Fibroblast of skin of right biceps (primary cell): ENCODE results near the gene GATD1.

Experiments
- DNase-seq: peaks from one replicate; pipeline ENCODE4 v3.0.0-alpha.2; 2013

The GATD1 gene

DNA sequence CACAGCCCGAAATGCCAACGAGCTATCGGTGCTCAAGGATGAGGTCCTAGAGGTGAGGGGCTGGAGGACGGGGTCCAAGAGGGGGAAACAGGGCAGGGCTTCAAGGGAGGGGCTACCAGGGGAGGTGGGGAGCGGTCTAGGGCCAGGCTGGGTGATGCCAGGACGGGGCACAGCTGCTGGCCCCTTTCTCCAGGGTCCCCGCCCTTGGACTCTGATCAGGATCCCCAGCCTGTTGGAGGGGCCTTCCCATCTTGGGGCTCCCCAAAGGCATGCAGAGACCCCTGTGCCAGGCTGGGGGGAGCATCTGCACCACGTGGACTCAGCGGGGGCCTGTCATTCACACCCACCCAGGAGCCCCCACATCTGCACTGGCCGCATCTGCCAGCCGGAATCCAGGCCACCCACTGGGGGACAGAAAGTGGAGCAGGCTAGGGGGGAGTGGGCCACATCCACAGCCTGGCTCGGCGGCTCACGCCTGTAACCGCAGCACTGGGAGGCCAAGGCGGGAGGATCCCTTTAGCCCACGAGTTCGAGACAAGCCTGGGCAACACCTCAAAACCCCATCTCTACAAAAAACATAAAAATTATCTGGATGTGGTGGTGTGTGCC, 52.4 kb downstream of the GATD1 start:
- no peak for DNase-seq

DNA sequence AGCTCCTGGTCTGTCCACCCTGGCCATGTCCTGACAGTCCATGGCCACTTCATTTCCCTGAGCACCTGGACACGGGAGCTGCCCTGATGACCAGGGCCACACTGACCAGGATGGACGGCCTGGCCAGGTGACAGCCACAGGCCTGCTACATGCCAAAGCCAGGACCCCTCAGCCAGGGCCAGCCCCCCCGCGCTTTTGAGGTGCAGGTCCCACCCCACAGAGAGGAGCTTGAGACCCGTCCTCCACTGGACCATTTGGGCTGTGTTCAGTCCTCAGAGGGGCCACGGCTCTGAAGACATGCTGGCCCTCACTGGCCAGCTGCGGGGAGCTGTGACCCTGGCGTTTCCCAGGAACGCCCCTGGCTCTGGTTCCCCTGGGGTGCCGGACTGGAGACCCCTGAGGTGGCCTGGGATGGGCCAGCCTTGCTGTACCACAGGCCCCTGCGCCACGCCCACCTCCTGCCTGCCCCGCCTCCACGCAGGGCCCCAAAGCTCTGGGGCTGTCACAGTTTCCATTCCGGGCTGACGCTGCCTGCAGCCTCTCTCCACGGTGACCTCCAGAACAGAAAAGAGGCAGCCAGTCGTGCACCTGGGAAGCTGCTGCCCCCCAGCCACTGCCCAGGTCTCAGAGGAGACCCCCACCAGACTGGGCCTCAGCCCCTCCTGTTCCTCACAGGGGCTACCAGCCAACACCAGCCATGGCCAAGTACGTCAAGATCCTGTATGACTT, 53.1 kb downstream of the GATD1 start:
- DNase-seq = no peak

DNA sequence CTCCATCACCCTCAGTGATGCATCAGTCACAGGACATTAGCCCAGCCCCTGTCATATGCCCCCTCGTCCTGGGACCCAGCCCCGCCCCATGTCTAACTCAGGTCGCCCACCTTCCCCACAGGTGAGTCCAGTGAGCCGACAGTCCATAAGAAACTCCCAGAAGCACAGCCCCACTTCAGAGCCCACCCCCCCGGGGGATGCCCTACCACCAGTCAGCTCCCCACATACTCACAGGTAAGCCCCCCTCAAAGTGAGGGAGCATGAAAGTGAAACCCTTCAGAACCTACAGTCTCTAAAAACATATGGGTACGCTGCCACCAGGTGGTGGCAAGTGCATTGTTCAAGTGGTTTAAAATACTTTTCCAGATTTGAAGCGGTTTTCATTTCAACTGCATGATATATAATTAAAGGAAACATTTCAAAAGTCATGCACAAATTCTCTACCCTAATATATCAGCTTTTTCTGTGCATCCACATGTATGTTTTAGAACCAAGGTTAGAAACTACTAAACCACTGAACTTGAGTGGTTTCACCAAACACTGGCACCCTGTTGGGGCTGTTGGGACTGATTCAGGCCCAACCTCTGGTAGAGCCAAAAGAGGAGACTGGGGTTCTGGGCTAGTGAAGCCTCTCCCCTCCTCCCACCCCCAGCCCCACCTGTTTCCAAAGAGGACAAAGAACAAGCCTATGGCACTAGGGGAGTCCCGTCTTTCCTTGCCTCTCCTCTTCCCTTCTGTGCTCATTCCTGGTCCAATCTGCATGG, 54.0 kb downstream of the GATD1 start:
- peak; percentile 55 for DNase-seq

DNA sequence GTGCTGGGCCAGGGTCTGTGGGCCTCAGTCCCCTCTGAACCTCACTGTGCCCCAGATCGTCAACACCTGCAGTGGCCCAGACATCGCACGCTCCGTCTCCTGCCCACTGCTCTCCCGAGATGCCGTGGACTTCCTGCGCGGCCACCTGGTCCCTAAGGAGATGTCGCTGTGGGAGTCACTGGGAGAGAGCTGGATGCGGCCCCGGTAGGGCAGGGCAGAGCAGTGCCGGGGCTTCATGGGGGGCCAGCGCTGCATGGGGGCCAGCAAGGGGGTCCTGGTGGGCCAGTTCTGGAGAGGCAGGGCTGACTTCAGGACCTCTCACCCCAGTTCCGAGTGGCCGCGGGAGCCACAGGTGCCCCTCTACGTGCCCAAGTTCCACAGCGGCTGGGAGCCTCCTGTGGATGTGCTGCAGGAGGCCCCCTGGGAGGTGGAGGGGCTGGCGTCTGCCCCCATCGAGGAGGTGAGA, 54.9 kb downstream of the GATD1 start:
- DNase-seq = no peak

DNA sequence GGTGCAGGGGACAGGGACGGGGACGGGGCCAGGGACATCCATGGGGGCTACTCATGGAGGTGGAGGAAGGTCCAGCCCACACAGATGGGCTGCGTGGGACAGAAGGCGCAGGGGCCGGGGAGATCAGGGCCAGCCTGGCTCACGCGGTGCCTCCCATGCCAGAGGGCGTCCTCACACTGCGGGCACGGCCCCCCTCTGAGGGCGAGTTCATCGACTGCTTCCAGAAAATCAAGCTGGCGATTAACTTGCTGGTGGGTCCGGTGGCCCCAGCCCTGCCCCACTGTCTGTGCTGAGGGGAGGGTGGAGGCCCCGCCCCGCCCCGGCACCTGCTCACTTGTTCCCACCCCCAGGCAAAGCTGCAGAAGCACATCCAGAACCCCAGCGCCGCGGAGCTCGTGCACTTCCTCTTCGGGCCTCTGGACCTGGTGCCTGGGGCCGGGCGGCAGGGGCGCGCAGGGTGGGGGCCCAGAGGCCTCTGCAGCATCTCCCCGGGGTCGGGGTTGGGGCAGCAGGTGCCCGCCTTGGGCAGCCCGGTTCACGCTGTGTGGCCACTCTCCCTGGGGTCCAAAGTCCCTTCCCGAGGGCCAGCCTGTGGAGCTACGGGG, 55.4 kb downstream of the GATD1 start:
- no peak for DNase-seq

DNA sequence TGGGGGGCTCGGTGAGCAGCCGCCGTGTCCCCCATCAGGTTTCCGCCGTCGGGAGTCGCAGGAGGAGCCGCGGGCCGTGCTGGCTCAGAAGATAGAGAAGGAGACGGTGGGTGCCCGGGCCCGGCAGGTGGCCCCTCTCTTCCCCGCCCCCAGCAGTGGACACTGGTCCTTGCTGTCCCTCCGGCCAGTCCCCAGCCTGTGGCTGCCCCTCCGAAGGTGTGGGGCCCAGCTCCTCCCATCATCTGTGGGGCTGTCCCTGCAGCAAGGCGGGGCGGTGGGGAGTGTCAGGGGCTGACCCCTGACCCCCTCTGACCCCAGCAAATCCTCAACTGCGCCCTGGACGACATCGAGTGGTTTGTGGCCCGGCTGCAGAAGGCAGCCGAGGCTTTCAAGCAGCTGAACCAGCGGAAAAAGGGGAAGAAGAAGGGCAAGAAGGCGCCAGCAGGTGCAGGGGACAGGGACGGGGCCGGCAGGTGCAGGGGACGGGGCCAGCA, 56.0 kb downstream of the GATD1 start:
- DNase-seq = no peak

DNA sequence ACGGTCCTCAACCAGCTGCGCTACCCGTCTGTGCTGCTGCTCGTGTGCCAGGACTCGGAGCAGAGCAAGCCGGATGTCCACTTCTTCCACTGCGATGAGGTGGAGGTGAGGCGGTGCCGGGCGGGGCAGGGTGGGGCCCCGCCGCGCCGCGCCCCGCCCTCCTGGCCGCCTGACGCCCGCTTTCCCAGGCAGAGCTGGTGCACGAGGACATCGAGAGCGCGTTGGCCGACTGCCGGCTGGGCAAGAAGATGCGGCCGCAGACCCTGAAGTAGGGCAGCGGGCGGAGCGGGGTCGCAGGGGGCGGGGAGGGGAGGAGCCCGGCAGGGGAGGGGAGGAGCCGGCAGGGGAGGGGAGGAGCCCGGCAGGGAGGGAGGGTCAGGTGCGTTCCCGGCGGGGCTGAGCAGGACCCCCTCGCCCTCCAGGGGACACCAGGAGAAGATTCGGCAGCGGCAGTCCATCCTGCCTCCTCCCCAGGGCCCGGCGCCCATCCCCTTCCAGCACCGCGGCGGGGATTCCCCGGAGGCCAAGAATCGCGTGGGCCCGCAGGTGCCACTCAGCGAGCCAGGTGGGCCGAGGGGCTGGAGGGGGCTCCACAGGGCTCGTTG, 56.5 kb downstream of the GATD1 start:
- DNase-seq = no peak

DNA sequence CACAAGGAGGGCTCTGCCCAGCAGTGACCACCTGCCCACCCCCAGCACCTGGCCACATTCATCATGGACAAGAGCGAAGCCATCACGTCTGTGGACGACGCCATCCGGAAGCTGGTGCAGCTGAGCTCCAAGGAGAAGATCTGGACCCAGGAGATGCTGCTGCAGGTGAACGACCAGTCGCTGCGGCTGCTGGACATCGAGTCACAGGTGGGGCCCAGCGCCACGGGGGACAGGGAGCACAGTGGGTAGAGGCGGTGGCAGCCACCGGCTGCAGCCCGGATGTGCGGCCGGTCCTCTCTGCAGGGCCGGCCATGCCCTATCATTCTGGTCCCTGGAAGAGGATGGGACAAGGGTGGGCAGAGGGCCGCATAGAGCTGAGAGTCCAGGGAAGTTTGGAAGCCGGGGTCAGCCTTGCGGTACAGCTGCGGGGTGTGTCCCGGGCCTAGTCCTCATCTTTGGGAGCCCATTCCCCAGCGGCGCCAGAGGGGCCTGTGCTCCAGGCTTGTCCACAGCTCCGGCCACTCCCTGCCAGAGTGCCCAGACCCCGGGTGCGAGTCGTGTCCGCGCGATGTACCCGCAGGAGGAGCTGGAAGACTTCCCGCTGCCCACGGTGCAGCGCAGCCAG, 57.2 kb downstream of the GATD1 start:
- no peak for DNase-seq

DNA sequence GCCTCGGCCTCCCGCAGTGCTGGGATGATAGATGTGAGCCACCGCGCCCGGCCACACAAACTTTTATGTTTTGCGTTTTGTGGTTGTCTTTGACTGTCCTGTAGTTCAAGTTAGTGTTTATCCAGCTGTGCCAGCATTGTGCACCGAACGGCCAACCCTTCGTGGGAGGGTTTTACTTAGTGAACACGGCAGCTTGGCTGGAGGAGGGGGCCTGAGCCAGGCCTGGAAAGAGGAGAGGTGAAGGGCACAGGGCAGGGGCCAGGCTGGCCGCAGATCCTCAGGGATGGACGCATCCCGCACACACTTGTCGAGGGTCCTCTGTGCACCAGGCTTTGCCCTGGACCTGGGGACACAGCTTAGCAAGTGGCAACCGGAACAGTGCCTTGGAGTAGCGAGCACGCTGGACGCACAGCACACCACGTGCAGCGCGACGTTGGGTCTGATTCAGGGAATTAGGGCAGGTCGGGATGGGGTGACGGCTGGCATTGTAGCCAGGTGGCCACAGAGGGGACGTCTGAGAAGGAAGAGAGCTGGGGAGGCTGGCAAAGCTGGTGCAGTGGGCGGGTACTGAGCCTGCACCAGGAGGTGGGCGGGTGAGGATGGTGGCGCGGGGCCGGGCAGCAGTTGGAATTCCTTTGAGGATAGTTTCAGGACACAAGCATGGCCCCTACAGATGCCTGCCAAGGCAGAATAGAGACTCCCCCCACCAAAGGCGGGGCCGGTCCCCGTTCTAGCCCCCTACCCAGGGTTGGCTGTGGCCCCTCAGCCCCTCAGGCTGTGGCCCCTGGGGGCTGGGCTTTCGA, 57.9 kb downstream of the GATD1 start:
- no peak for DNase-seq
